Loucy (cell line): ENCODE measurements around the gene SP1.

Experiments
- EZH2phosphoT487 ChIP-seq: fragments of 200-600 bp; IDR thresholded peaks from 2 replicates; pipeline ENCODE4 v1.6.1; 2018; ENCODE audit warnings: antibody characterized with exemption, mild to moderate bottlenecking, moderate library complexity, borderline replicate concordance
- TF ChIP-seq, protein P1 (sequence below): fragments of 200-600 bp; sonication (generic); conservative IDR thresholded peaks from 2 replicates; pipeline ENCODE4 v1.5.1; 2014; ENCODE audit warnings: mild to moderate bottlenecking, antibody characterized with exemption, low read length

DNA sequence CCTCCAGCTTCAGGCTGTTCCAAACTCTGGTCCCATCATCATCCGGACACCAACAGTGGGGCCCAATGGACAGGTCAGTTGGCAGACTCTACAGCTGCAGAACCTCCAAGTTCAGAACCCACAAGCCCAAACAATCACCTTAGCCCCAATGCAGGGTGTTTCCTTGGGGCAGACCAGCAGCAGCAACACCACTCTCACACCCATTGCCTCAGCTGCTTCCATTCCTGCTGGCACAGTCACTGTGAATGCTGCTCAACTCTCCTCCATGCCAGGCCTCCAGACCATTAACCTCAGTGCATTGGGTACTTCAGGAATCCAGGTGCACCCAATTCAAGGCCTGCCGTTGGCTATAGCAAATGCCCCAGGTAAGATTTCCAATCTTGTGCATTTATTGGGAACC lies 3.3 kb downstream of the SP1 start:
- TF ChIP-seq, protein P1, sequence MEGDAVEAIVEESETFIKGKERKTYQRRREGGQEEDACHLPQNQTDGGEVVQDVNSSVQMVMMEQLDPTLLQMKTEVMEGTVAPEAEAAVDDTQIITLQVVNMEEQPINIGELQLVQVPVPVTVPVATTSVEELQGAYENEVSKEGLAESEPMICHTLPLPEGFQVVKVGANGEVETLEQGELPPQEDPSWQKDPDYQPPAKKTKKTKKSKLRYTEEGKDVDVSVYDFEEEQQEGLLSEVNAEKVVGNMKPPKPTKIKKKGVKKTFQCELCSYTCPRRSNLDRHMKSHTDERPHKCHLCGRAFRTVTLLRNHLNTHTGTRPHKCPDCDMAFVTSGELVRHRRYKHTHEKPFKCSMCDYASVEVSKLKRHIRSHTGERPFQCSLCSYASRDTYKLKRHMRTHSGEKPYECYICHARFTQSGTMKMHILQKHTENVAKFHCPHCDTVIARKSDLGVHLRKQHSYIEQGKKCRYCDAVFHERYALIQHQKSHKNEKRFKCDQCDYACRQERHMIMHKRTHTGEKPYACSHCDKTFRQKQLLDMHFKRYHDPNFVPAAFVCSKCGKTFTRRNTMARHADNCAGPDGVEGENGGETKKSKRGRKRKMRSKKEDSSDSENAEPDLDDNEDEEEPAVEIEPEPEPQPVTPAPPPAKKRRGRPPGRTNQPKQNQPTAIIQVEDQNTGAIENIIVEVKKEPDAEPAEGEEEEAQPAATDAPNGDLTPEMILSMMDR, result no peak
- TF ChIP-seq EZH2phosphoT487, result no peak
